22Rv1 (cell line): Measurements from ENCODE around the gene U2AF1L4.

Source experiments
- H3K27ac ChIP-seq: fragments of 450-650 bp; 2 replicates; pipeline ENCODE4 v1.5.1; 2017
- ZFX ChIP-seq: fragments of 450-650 bp; IDR thresholded peaks from 2 replicates; pipeline ENCODE4 v1.6.1; 2017; ENCODE audit warnings: antibody characterized with exemption, borderline replicate concordance
- TF ChIP-seq, protein P1 (sequence below): fragments of 450-650 bp; IDR thresholded peaks from 2 replicates; pipeline ENCODE4 v1.5.1; 2017; ENCODE audit warnings: mild to moderate bottlenecking

The U2AF1L4 gene

GRCh38 chr19:35730326-35730725, 14.9 kb downstream of the U2AF1L4 start:
- TF ChIP-seq, protein P1, sequence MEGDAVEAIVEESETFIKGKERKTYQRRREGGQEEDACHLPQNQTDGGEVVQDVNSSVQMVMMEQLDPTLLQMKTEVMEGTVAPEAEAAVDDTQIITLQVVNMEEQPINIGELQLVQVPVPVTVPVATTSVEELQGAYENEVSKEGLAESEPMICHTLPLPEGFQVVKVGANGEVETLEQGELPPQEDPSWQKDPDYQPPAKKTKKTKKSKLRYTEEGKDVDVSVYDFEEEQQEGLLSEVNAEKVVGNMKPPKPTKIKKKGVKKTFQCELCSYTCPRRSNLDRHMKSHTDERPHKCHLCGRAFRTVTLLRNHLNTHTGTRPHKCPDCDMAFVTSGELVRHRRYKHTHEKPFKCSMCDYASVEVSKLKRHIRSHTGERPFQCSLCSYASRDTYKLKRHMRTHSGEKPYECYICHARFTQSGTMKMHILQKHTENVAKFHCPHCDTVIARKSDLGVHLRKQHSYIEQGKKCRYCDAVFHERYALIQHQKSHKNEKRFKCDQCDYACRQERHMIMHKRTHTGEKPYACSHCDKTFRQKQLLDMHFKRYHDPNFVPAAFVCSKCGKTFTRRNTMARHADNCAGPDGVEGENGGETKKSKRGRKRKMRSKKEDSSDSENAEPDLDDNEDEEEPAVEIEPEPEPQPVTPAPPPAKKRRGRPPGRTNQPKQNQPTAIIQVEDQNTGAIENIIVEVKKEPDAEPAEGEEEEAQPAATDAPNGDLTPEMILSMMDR: no peak
- no peak for TF ChIP-seq ZFX
- peak overlapping the region; percentile 63 for H3K27ac ChIP-seq

DNA sequence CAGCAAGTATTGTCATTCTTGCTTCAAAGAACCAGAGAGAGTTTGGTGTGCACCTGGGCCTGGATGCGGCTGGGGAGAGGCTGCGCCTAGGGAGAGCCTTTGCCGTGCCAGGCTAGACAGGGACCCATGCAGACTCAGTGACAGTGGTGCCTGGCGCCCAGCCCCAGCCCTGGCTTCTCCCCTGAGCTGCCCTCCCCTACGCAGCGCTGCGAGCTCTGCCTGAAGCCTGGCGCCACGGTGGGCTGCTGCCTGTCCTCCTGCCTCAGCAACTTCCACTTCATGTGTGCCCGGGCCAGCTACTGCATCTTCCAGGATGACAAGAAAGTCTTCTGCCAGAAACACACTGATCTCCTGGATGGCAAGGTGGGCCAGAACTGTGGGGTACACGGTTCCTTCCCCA, 15.5 kb downstream of the U2AF1L4 start:
- peak overlapping the region; percentile 63; the same call in 1 of the 2 replicates for H3K27ac ChIP-seq
- TF ChIP-seq, protein P1: no peak
- TF ChIP-seq ZFX: no peak

DNA sequence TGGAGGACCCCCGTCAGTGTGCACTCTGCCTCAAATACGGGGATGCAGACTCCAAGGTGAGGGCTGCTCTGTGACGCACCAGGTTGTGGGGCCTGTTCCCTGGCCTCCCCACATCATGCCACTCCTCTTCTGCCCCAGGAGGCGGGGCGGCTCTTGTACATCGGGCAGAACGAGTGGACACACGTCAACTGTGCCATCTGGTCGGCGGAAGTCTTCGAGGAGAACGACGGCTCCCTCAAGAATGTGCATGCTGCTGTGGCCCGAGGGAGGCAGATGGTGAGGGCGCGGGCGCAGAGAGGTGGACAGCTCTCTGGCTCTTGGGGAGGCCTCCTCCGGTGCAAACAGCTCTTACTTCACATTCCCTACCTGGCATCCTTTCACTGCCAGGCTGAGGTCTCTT, 16.2 kb downstream of the U2AF1L4 start:
- no peak overlapping the region; the same call in 1 of the 2 replicates for H3K27ac ChIP-seq
- TF ChIP-seq ZFX: no peak
- TF ChIP-seq, protein P1: no peak

GRCh38 chr19:35727956-35728706, 17.1 kb downstream of the U2AF1L4 start:
- no peak overlapping the region for H3K27ac ChIP-seq
- TF ChIP-seq, protein P1: no peak
- TF ChIP-seq ZFX: no peak

GRCh38 chr19:35727053-35727955, 17.9 kb downstream of the U2AF1L4 start:
- no peak overlapping the region for H3K27ac ChIP-seq
- TF ChIP-seq ZFX: no peak
- TF ChIP-seq, protein P1: no peak

- no peak overlapping the region for H3K27ac ChIP-seq
- no peak for TF ChIP-seq ZFX
- TF ChIP-seq, protein P1: no peak
Observed at GRCh38 chr19:35725216-35725861, 19.9 kb downstream of the U2AF1L4 start.
